Measurements from ENCODE around the gene C14orf180. TPM values are rescaled to one million over a fixed set of nuclear protein-coding genes. Genes with fewer than 3 reads are reported as not detected.

C14orf180 gene
- polyA plus RNA-seq, 3 donors = not detected

DNA sequence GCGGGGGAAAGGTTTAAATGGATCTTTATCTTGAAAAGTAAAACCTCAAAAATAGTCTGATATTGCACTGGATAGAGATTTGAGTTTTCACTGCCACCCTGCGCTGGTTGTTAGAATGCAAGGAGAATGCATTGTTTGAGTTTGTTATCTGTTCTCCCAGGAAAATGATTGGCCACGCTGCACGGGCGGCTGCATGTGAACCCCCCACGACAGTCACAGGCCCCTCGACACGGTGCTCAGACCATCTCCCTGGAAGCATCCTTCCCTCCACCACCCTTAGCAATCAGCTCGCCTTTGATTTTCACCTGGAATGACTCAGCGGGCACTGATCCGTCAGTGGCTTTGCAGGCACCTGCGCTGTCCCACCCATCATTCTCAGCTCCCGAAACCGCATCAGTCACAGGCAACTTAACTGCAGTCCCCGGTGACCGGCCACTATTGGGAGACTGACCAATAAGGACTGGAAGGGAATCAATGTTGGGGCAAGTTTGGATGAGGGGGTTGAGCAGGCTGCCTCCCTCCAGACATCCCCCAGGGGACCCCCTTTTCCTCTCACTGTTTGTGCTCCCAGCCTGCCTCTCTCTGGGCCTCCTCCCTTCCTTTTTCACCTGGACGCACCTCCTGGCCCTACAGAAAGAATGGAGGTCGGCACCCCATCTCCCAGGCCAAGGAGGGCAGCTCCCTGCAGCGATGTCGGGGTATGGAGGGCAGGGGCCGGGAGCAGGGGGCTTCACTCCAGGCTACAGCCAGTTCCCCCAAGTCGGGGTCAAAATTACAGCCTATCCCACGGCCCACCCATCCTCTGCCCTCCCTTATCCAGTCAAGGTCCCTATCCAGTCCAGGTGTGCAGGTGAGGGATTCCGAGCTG lies 28.5 kb upstream of the C14orf180 start:
- H3K9ac ChIP-seq (ENCODE audit: insufficient read depth, low read length, poor library complexity, severe bottlenecking) = no peak overlapping the region
- H3K4me2 ChIP-seq (replicated peaks; ENCODE audit: extremely low read depth, low read length, poor library complexity, severe bottlenecking) = no peak overlapping the region
- no peak overlapping the region for H3K4me3 ChIP-seq (replicated peaks in 1 of 3; ENCODE audit: low read depth in 2 of 3, low read length in 3 of 3)
- Mint-ChIP-seq H3K27me3 (ENCODE audit: low read depth in 3 of 3) (peaks cover 0 to 4% (median 2%) of the 10 kb centered on the region in 3 donors), H3K4me3 (no peak overlapping the region), H3K27ac (peak overlapping the region in 2 of 7 donors; percentile 27 to 45), H3K9me3 (no peaks in the 10 kb centered on the region), H3K4me1 (no peaks in the 10 kb centered on the region), H3K36me3 (no peaks in the 10 kb centered on the region)
- intact Hi-C loops (cut with micrococcal nuclease) = no loop called here
- H3K9me3 ChIP-seq (replicated peaks in 1 of 2; ENCODE audit: control insufficient read depth in 1 of 2, insufficient read depth in 1 of 2, low read length in 2 of 2) = no peaks in the 10 kb centered on the region
- 90% methylated on average over 17 of the region's 24 CpGs for WGBS (ENCODE audit: insufficient coverage)
- no peaks in the 10 kb centered on the region for H3K36me3 ChIP-seq (replicated peaks in 1 of 2; ENCODE audit: control insufficient read depth in 1 of 2, insufficient read depth in 2 of 2, low read length in 2 of 2)
- H4K20me1 ChIP-seq (ENCODE audit: insufficient read depth, low read length) = no peaks in the 10 kb centered on the region
- no peaks in the 10 kb centered on the region for H3K4me1 ChIP-seq (ENCODE audit: control insufficient read depth in 1 of 2, insufficient read depth in 2 of 2, low read length in 2 of 2)
- TF ChIP-seq, protein P1, sequence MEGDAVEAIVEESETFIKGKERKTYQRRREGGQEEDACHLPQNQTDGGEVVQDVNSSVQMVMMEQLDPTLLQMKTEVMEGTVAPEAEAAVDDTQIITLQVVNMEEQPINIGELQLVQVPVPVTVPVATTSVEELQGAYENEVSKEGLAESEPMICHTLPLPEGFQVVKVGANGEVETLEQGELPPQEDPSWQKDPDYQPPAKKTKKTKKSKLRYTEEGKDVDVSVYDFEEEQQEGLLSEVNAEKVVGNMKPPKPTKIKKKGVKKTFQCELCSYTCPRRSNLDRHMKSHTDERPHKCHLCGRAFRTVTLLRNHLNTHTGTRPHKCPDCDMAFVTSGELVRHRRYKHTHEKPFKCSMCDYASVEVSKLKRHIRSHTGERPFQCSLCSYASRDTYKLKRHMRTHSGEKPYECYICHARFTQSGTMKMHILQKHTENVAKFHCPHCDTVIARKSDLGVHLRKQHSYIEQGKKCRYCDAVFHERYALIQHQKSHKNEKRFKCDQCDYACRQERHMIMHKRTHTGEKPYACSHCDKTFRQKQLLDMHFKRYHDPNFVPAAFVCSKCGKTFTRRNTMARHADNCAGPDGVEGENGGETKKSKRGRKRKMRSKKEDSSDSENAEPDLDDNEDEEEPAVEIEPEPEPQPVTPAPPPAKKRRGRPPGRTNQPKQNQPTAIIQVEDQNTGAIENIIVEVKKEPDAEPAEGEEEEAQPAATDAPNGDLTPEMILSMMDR (IDR thresholded peaks at IDR 0.05) = no peak
- H3K79me2 ChIP-seq (ENCODE audit: insufficient read depth, low read length) = no peaks in the 10 kb centered on the region
- no peak overlapping the region for H2AFZ ChIP-seq (ENCODE audit: insufficient read depth, low read depth, low read length, poor library complexity, severe bottlenecking)
- no peak overlapping the region for H3K27ac ChIP-seq (ENCODE audit: low read depth in 1 of 2, low read length in 2 of 2)
- no peak for DNase-seq
- no peaks in the 10 kb centered on the region for H3K27me3 ChIP-seq (ENCODE audit: control insufficient read depth in 2 of 2, insufficient read depth in 2 of 2, low read length in 2 of 2)

DNA sequence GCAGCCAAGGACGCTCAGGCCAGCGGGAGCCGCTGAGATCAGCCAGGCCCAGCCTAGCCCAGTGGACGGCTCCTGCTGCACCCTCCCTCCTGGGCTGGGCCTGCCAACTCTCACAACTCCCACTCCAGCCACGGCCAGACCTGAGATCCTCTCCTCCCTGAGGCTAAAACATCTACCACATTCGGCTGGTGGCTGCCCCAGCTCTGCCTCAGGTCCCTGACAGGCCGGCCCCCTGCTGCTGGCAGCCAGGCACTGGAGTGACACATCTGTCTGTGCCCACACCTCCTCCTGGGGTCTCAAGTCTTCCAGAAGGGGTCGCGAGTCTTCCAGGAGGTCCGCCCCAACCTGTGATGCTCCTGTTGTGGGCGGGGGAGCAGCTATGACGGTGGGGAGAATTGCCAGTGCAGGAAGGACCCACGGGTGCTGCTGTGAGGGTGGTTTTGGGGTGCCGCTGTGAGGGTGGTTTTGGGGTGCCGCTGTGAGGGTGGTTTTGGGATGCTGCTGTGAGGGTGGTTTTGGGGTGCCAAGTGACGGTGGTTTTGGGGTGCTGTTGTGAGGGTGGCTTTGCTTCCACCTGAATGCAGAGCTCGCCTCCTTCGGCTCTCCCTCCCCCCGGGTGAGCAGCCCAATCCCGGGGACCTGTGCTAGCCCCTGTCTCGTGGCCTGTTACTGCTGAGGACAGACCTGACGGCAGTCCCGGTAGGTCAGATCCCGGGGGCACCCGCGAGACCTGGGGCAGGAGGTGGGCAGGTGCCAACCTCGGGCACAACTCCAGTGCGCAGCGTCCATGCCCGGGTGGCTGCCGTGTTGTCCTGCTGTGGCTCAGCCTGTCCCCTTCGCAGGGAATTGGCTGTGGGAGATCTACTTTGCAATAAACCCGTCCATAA lies 27.5 kb upstream of the C14orf180 start:
- no peaks in the 10 kb centered on the region for H3K4me1 Mint-ChIP-seq
- H3K36me3 Mint-ChIP-seq = no peaks in the 10 kb centered on the region
- H3K27ac Mint-ChIP-seq = no peak overlapping the region
- H3K79me2 ChIP-seq (ENCODE audit: insufficient read depth, low read length) = no peaks in the 10 kb centered on the region
- DNase-seq = no peak
- H3K4me3 Mint-ChIP-seq = no peak overlapping the region
- peaks cover 0 to 1% (median 0%) of the 10 kb centered on the region in 3 donors for H3K27me3 Mint-ChIP-seq (ENCODE audit: low read depth in 3 of 3)
- no peaks in the 10 kb centered on the region for H4K20me1 ChIP-seq (ENCODE audit: insufficient read depth, low read length)
- no peaks in the 10 kb centered on the region for H3K9me3 Mint-ChIP-seq
- TF ChIP-seq, protein P1 (IDR thresholded peaks at IDR 0.05) = no peak
- H3K4me2 ChIP-seq (replicated peaks; ENCODE audit: extremely low read depth, low read length, poor library complexity, severe bottlenecking) = no peak overlapping the region
- 85% methylated on average over 30 of the region's 33 CpGs for WGBS (ENCODE audit: insufficient coverage)
- intact Hi-C loops (cut with micrococcal nuclease) = no loop called here
- no peak overlapping the region for H3K27ac ChIP-seq (ENCODE audit: low read depth in 1 of 2, low read length in 2 of 2)
- H3K9ac ChIP-seq (ENCODE audit: insufficient read depth, low read length, poor library complexity, severe bottlenecking) = no peak overlapping the region
- no peaks in the 10 kb centered on the region for H3K4me1 ChIP-seq (ENCODE audit: control insufficient read depth in 1 of 2, insufficient read depth in 2 of 2, low read length in 2 of 2)
- H3K36me3 ChIP-seq (replicated peaks in 1 of 2; ENCODE audit: control insufficient read depth in 1 of 2, insufficient read depth in 2 of 2, low read length in 2 of 2) = no peaks in the 10 kb centered on the region
- no peak overlapping the region for H2AFZ ChIP-seq (ENCODE audit: insufficient read depth, low read depth, low read length, poor library complexity, severe bottlenecking)
- no peak overlapping the region for H3K4me3 ChIP-seq (replicated peaks in 1 of 3; ENCODE audit: low read depth in 2 of 3, low read length in 3 of 3)
- no peaks in the 10 kb centered on the region for H3K9me3 ChIP-seq (replicated peaks in 1 of 2; ENCODE audit: control insufficient read depth in 1 of 2, insufficient read depth in 1 of 2, low read length in 2 of 2)
- H3K27me3 ChIP-seq (ENCODE audit: control insufficient read depth in 2 of 2, insufficient read depth in 2 of 2, low read length in 2 of 2) = no peaks in the 10 kb centered on the region

Measured in CD14-positive monocyte (primary cell).